BLaER1 (cell line): ENCODE results near the gene MT1B.
A peak's percentile ranks its signal among the peaks of the same experiment; 100 is the strongest.

Source experiments
- H3K27ac ChIP-seq: shearing (Covaris generic); formaldehyde crosslinking; 2 replicates; pipeline ENCODE4 v1.8.1; 2022
- H3K27me3 ChIP-seq: shearing (Covaris generic); formaldehyde crosslinking; 2 replicates; pipeline ENCODE4 v1.8.1; 2022
- H3K36me3 ChIP-seq: shearing (Covaris generic); formaldehyde crosslinking; 2 replicates; pipeline ENCODE4 v1.8.1; 2022
- H3K4me1 ChIP-seq: shearing (Covaris generic); formaldehyde crosslinking; 2 replicates; pipeline ENCODE4 v1.8.1; 2022
- H3K4me2 ChIP-seq: shearing (Covaris generic); formaldehyde crosslinking; 2 replicates; pipeline ENCODE4 v1.8.1; 2022
- H3K4me3 ChIP-seq: shearing (Covaris generic); formaldehyde crosslinking; 2 replicates; pipeline ENCODE4 v1.8.1; 2022
- H3K9ac ChIP-seq: shearing (Covaris generic); formaldehyde crosslinking; 2 replicates; pipeline ENCODE4 v1.8.1; 2022
- H3K9me3 ChIP-seq: shearing (Covaris generic); formaldehyde crosslinking; 2 replicates; pipeline ENCODE4 v1.8.1; 2022
- H4K20me1 ChIP-seq: shearing (Covaris generic); formaldehyde crosslinking; 2 replicates; pipeline ENCODE4 v1.8.1; 2022
- Cebpa-rat ChIP-seq: shearing (Covaris generic); IDR thresholded peaks from 2 replicates; pipeline ENCODE4 v1.8.1; 2022

The MT1B gene

DNA sequence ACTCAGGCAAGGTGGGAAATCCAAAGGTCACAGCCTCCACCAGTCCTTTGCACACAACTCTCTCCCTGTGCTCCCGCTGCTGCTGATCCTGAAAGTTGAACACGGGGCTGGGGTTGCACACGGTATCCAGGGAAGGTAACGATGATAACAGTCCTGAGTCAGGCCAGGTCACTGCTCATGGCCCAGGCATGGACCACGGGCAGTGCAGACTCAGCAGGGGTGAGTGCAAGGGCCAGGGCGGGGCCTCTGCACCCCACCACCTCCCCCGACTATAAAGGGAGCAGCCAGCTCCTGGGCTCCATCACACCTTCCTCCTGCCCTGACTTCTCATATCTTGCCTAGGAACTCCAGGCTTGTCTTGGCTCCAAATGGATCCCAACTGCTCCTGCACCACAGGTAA is at the start of gene MT1B:
TSS of gene MT1B (plus strand) at position 301 of the 400 bp plus-strand sequence. CDS start at position 369, 68 bp downstream.
- Histone ChIP-seq H3K9me3 (no peaks in the 10 kb centered on the region), H3K36me3 (no peaks in the 10 kb centered on the region), H3K4me1 (peaks cover 12% of the 10 kb centered on the region), H3K4me2 (no peak within 1 kb of the TSS), H3K4me3 (no peak within 1 kb of the TSS), H3K27me3 (peaks cover 43% of the 10 kb centered on the region), H4K20me1 (no peaks in the 10 kb centered on the region), H3K9ac (no peak within 1 kb of the TSS), H3K27ac (no peak within 1 kb of the TSS)
- TF ChIP-seq Cebpa-rat, result no peak

DNA sequence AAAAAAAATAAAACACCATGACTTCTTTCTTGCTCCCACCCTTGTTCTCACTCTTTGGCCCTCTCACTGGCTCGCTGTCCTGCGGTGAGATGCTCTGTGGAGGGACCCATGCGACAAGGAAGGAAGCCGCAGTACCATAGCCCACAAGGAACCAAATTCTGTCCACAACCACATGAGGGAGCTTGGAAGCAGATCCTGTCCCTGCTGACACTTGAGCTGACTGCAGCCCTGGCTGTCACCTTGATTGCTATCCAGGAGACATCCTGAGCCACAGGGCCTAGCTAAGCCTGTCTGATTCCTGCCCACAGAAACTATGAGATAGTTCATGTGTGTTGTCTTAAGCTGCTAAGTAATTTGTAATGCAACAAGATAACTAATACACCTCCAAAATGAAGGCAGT is 48.1 kb upstream of the MT1B start:
- no peaks in the 10 kb centered on the region for H3K36me3 ChIP-seq
- H3K27ac ChIP-seq, result no peak overlapping the region
- no peaks in the 10 kb centered on the region for H3K27me3 ChIP-seq
- H3K4me2 ChIP-seq, result no peak overlapping the region
- no peak overlapping the region for H3K9ac ChIP-seq
- no peak for TF ChIP-seq Cebpa-rat
- H3K9me3 ChIP-seq, result no peaks in the 10 kb centered on the region
- no peaks in the 10 kb centered on the region for H4K20me1 ChIP-seq
- H3K4me1 ChIP-seq, result peaks cover 15% of the 10 kb centered on the region
- no peak overlapping the region for H3K4me3 ChIP-seq

DNA sequence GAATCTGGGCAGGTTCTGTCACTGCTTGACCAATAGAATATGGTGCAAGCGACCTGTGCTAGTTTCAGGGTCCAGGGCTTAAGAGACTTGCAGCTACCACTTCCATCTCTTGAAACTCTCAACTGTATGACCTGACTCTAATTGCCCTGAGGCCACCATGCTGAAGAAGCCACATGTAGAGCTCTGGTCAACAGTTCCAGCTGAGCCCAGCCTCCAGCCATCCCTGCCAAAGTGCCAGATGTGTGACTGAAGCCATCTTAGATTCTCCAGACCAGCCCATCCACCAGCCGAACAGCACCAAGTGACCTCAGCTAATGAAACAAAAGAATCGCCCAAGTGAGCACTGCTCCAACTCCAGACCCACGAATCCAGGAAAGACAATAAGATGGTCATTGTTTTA is 46.7 kb upstream of the MT1B start:
- H3K9ac ChIP-seq, result no peak overlapping the region
- H3K27ac ChIP-seq, result no peak overlapping the region
- H3K4me2 ChIP-seq, result no peak overlapping the region
- TF ChIP-seq Cebpa-rat, result no peak
- H3K4me3 ChIP-seq, result no peak overlapping the region
- H3K36me3 ChIP-seq, result no peaks in the 10 kb centered on the region
- no peaks in the 10 kb centered on the region for H3K9me3 ChIP-seq
- H3K27me3 ChIP-seq, result no peaks in the 10 kb centered on the region
- peaks cover 29% of the 10 kb centered on the region for H3K4me1 ChIP-seq
- no peaks in the 10 kb centered on the region for H4K20me1 ChIP-seq

DNA sequence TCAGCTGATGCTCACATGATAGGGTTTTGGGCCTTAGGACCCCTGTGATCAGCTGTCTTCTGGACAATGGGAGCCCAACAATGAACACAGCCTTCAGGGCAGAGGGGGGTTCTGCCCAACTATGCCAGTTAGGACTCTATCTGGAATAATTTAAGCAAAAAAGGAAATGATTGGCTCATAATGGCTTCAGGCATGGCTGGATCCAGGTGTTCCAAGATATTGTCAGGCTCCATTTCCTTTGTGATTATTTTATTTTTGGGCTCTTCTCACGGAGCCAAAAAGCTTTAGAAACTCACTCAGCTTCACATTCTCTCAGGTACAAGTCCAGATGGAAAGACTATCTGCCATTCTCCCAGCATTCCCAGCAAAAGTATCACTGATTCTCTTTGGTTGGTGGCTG is 46.2 kb upstream of the MT1B start:
- H3K4me3 ChIP-seq, result no peak overlapping the region

DNA sequence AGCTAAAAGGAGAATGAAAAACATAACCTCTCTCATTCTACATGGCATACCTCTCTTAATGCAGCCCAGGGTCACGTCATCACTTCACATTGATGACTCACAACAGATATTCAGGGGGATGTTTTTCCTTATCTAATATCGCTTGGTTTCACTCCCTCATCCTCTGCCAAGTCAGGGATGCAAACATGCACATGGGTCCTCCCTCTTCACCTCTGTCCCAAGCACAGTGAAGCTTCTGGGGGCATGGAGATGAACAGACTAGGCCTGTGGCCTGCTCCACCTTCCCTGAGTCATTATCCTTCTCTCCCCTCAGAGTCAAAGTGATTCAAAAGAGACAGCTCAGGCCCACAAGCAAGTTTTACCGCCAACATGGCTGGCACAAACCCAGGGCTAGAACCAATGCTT is 45.6 kb upstream of the MT1B start:
- H3K36me3 ChIP-seq, result no peaks in the 10 kb centered on the region
- H3K27ac ChIP-seq, result no peak overlapping the region
- H3K4me2 ChIP-seq, result no peak overlapping the region
- no peak overlapping the region for H3K4me3 ChIP-seq
- H3K27me3 ChIP-seq, result no peaks in the 10 kb centered on the region
- H3K9ac ChIP-seq, result no peak overlapping the region
- no peaks in the 10 kb centered on the region for H4K20me1 ChIP-seq
- no peak for TF ChIP-seq Cebpa-rat
- no peaks in the 10 kb centered on the region for H3K9me3 ChIP-seq
- peaks cover 40% of the 10 kb centered on the region for H3K4me1 ChIP-seq

More for the DNA sequence above, 46.2 kb upstream of the MT1B start:
- Histone ChIP-seq H3K4me1 (peaks cover 34% of the 10 kb centered on the region), H4K20me1 (no peaks in the 10 kb centered on the region), H3K36me3 (no peaks in the 10 kb centered on the region), H3K27ac (no peak overlapping the region), H3K4me2 (no peak overlapping the region), H3K27me3 (no peaks in the 10 kb centered on the region), H3K9ac (no peak overlapping the region), H3K9me3 (no peaks in the 10 kb centered on the region)
- no peak for TF ChIP-seq Cebpa-rat

DNA sequence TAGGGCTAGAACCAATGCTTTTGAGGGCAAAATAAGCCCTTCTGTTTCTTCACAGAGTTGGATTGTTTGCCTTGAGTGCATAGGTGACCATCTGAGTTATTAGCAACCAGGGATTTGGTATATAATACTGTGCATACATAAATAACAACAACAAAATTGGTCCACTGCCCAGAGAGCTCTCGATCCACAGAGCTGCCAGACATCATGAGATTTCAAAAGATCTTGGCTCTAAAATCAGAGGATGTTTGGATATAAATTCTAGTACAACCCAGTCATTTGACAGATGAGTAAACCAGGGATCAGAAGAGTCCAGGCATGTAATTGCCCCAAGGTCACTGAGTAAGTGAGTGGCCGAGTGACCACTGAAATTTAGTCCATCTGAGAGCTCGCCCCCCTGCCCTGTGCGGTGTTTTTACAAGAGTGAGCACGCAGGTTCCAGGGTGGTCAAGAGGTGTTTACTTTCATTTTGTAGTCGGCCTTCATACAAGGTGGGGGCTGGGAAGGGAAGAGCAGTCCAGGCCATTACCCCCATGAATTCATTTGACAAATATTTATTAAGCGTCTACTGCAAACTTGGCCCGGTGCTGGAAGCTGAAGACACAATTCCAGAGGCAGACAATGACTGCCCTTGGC is 45.1 kb upstream of the MT1B start:
- Histone ChIP-seq H3K27ac (no peak overlapping the region), H3K27me3 (no peaks in the 10 kb centered on the region), H3K36me3 (no peaks in the 10 kb centered on the region), H4K20me1 (no peaks in the 10 kb centered on the region), H3K9ac (no peak overlapping the region), H3K4me1 (peaks cover 45% of the 10 kb centered on the region), H3K4me2 (peak overlapping the region; percentile 100), H3K4me3 (no peak overlapping the region), H3K9me3 (no peaks in the 10 kb centered on the region)
- TF ChIP-seq Cebpa-rat, result no peak

DNA sequence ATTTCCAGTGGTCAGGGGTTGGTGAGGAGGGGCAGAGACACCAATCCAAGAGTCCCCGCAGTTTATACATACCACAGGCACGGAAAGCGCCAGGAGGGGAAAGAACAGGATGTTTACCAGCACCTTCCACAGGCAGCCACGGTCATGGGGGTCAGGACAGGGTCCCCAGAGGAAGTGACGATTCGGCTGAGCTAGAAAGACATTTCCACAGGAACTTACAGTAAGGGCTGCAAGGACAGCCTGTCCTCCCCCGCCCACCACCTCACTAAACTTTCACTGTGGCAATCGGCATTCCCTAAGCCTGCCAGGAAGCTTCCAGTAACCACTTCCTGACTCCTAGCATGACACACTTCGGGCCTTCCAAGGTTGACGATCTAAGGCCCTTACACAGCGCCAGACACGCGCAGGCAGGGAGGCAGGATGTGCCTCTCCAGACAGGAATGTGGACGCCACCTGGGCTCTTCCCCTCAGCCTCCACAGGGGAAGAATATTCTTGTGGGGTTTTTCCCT is 44.5 kb upstream of the MT1B start:
- no peaks in the 10 kb centered on the region for H3K36me3 ChIP-seq
- H3K4me1 ChIP-seq, result peaks cover 47% of the 10 kb centered on the region
- H3K4me3 ChIP-seq, result no peak overlapping the region
- no peaks in the 10 kb centered on the region for H3K27me3 ChIP-seq
- H3K9ac ChIP-seq, result no peak overlapping the region
- peak overlapping the region; percentile 100 for H3K4me2 ChIP-seq
- H4K20me1 ChIP-seq, result no peaks in the 10 kb centered on the region
- H3K9me3 ChIP-seq, result no peaks in the 10 kb centered on the region
- no peak for TF ChIP-seq Cebpa-rat
- H3K27ac ChIP-seq, result no peak overlapping the region

DNA sequence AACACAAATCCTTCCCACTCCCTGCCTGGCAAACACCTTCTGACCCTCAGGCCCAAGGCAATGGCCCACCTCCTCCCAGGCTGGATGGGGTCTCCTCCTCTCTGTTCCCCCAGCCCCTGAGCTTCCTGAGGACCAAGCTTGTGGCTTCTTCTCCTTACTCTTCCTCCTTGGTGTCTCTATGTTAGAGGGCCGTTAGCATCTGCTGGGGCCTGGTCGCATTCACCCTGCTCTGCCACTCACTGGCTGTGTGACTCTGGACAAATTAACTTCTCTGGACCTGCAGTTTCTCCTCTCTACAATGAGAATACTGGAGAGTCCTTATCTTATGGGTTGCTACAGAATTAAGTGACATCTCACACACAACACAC is 44.0 kb upstream of the MT1B start:
- Histone ChIP-seq H3K36me3 (no peaks in the 10 kb centered on the region), H3K9me3 (no peaks in the 10 kb centered on the region), H3K27me3 (no peaks in the 10 kb centered on the region), H3K4me1 (peaks cover 47% of the 10 kb centered on the region), H3K27ac (no peak overlapping the region), H3K9ac (peak overlapping the region; percentile 62; the same call in 1 of the 2 replicates), H4K20me1 (no peaks in the 10 kb centered on the region), H3K4me3 (peak overlapping the region; percentile 70), H3K4me2 (peak overlapping the region; percentile 100)
- TF ChIP-seq Cebpa-rat, result no peak

DNA sequence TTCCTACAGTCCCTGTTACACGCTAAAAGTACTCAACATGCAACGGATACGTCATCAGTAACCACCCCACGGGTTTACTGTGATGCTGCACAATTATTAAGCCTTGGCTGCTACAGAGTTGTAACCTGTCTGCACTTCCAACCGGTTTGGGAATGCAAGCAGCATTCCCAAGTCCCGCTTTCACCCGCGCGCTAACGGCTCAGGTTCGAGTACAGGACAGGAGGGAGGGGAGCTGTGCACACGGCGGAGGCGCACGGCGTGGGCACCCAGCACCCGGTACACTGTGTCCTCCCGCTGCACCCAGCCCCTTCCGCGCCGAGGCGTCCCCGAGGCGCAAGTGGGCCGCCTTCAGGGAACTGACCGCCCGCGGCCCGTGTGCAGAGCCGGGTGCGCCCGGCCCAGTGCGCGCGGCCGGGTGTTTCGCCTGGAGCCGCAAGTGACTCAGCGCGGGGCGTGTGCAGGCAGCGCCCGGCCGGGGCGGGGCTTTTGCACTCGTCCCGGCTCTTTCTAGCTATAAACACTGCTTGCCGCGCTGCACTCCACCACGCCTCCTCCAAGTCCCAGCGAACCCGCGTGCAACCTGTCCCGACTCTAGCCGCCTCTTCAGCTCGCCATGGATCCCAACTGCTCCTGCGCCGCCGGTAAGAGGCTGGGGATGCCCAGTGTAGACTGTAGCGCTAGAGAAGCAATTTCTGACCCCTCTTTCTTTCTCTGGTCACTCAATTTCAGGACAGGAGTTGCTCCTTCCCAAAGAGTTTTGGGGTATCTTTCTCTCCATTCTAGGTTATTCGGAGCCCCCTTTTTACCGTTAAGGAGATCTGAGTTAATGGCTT is 43.4 kb upstream of the MT1B start, which contains the start of gene MT2A:
TSS of gene MT2A (plus strand) at position 542 of the 833 bp plus-strand sequence. CDS start at position 614, 72 bp downstream.
- TF ChIP-seq Cebpa-rat, result no peak
- no peaks in the 10 kb centered on the region for H3K9me3 ChIP-seq
- peak within 1 kb of the TSS; percentile 38; the same call in 1 of the 2 replicates for H3K27ac ChIP-seq
- peak within 1 kb of the TSS; percentile 70 for H3K4me3 ChIP-seq
- H3K4me1 ChIP-seq, result peaks cover 47% of the 10 kb centered on the region
- H3K27me3 ChIP-seq, result no peaks in the 10 kb centered on the region
- peak within 1 kb of the TSS; percentile 62 for H3K9ac ChIP-seq
- H4K20me1 ChIP-seq, result no peaks in the 10 kb centered on the region
- H3K4me2 ChIP-seq, result peak within 1 kb of the TSS; percentile 100
- no peaks in the 10 kb centered on the region for H3K36me3 ChIP-seq

DNA sequence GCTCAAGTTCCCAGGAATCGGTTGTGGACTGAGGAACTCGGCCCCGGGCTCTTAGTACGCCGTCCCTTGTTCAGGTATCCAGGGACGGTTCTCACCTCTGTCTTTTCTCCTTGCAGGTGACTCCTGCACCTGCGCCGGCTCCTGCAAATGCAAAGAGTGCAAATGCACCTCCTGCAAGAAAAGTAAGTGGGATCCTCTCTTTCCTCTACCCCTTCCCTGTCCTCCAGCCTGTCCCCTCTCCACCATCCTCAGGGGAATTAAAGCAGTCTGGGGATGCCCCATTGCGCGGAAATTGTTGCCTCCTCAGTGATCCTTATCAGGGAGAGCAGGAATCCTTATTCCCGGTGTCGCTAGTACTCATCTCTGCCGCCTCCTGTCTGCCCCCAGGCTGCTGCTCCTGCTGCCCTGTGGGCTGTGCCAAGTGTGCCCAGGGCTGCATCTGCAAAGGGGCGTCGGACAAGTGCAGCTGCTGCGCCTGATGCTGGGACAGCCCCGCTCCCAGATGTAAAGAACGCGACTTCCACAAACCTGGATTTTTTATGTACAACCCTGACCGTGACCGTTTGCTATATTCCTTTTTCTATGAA is 42.7 kb upstream of the MT1B start:
- Histone ChIP-seq H3K27me3 (no peaks in the 10 kb centered on the region), H3K9me3 (no peaks in the 10 kb centered on the region), H3K27ac (no peak overlapping the region), H4K20me1 (no peaks in the 10 kb centered on the region), H3K4me2 (peak overlapping the region; percentile 100), H3K4me1 (peaks cover 47% of the 10 kb centered on the region), H3K9ac (peak overlapping the region; percentile 62), H3K36me3 (no peaks in the 10 kb centered on the region), H3K4me3 (peak overlapping the region; percentile 70)
- TF ChIP-seq Cebpa-rat, result no peak
